Measurements from ENCODE around the gene BST1.

Gene BST1

DNA sequence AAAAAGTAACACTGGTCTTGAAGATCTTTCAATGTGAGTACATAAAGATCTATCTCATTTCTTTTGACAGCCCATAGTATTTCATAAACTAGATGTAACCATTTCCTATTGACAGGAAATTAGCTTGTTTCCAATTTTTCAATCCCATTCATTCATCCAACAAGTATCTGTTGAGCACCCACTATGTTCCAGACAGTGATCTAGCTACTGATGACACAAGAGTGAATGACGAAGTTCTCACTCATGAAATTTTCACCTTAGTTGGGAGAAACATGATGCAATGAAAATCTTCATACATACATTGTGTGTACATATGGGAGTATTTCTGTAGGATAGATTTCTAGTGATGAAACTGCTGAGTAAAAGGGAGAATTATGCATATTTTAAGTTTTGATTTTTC lies 76.9 kb downstream of the BST1 start:
- DNase-seq (ENCODE audit: low read depth) = no peak

- DNase-seq (ENCODE audit: low read depth) = no peak
Observed at GRCh38 chr4:15781427-15782095, 78.7 kb downstream of the BST1 start.

Measured in stromal cell of bone marrow (primary cell).